Activated CD8-positive, alpha-beta memory T cell treated with anti-CD3 and anti-CD28 coated beads, Interleukin-2, amount 50 U/mL, for 1 hour (primary cell): ENCODE data around the gene PDE6B.
"Not testable (repeated sequence)": the region's sequence is repeated elsewhere in the genome, so short reads cannot be mapped to it uniquely, and the experiment has no call there.

Source experiments
- DNase-seq: peaks from one replicate; pipeline ENCODE4 v3.0.0-alpha.2; 2020; ENCODE audit errors: extremely low read depth

PDE6B gene

GRCh38 chr4:622071-622995 is 3.0 kb upstream of the PDE6B start:
- DNase-seq: no peak

- no peak for DNase-seq
Observed at GRCh38 chr4:622996-623913, 2.1 kb upstream of the PDE6B start.

DNA sequence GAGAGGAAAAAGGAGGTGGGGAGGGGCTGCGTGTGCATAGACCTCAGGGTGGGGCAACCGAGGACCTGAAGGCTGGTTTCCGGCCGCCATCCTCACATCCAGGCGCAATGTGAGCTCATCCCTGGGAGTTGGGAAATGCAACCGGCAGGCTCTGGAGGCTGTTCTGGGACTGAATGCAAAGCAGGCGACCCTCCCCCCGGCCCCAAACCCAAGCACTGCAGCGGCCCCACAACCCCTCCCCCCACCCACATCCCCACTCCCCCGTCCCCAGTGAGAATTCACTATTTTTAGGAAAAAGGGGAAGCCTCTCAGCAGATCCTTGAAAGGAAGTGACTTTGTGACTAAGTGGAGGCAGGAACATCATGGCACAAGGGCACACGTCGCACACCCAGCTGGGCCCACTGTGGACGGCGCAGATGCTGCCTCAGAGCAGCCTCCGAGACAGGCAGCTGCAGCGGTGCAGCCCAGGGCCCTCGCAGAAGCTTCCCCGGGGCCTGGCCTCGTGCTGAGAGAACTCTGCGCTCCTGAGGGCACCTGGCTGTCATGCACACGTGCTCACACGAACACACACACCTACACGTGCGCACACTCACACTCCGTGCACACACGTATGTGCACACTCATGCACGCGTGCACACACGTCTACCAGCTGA is 1.3 kb upstream of the PDE6B start:
- no peak for DNase-seq

DNA sequence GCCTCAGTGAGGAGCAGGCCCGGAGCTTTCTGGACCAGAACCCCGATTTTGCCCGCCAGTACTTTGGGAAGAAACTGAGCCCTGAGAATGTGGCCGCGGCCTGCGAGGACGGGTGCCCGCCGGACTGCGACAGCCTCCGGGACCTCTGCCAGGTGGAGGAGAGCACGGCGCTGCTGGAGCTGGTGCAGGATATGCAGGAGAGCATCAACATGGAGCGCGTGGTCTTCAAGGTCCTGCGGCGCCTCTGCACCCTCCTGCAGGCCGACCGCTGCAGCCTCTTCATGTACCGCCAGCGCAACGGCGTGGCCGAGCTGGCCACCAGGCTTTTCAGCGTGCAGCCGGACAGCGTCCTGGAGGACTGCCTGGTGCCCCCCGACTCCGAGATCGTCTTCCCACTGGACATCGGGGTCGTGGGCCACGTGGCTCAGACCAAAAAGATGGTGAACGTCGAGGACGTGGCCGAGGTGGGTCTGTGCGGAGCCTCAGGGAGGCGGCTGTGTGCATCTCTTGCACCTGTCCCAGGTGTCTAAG is 323 bp downstream of the PDE6B start:
- no peak for DNase-seq

GRCh38 chr4:626201-627091 is 1.1 kb downstream of the PDE6B start:
- no peak for DNase-seq

GRCh38 chr4:627347-628125 is 2.2 kb downstream of the PDE6B start:
- DNase-seq: no peak

- DNase-seq: no peak
Observed at GRCh38 chr4:628311-628741, 3.0 kb downstream of the PDE6B start.

- no peak for DNase-seq
Observed at GRCh38 chr4:628821-629635, 3.7 kb downstream of the PDE6B start.

- no peak for DNase-seq
Observed at GRCh38 chr4:629636-629914, 4.2 kb downstream of the PDE6B start.

GRCh38 chr4:629915-630641 is 4.7 kb downstream of the PDE6B start:
- DNase-seq: no peak

DNA sequence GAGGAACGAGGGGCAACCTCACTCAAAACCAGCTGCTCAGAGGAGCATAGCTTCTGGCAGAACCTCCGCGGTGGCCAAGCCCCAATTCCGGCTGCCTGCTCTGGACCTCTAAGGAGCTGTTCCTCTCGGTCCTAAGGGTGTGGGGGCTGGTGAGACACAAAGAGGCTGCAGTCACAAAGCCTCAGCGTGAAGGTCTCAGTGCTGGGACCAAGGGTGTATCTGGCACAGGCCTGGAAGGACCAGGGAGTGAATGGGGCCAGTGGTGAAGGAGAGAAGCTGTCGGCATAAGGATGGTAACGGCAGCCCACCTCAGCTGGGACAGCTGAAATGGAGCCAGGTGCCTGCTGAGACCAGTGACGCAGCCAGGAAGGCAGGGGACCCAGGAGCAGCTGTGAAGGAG is 5.3 kb downstream of the PDE6B start:
- DNase-seq: no peak

DNA sequence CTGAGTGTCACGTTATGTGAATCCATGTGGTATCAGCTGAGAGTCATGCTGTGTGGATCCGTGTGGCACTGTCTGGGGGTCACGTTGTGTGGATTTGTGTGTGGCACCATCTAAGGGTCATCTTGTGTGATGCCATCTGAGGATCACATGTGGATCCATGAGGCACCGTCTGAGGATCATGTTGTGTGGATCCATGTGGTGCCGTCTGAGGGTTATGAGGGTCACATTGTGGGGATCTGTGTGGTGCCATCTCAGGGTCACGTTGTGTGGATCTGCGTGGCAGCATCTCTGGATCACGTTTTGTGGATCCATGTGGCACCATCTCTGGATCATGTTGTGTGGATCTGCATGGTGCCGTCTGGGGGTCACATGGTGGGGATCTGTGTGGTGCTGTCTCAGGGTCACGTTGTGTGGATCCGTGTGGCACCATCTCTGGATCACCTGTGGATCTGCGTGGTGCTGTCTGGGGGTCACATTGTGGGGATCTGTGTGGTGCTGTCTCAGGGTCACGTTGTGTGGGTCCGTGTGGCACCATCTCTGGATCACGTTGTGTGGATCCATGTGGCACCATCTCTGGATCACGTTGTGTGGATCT is 6.9 kb downstream of the PDE6B start:
- DNase-seq: no peak

- no peak for DNase-seq
Observed at GRCh38 chr4:632926-633325, 7.6 kb downstream of the PDE6B start.

DNA sequence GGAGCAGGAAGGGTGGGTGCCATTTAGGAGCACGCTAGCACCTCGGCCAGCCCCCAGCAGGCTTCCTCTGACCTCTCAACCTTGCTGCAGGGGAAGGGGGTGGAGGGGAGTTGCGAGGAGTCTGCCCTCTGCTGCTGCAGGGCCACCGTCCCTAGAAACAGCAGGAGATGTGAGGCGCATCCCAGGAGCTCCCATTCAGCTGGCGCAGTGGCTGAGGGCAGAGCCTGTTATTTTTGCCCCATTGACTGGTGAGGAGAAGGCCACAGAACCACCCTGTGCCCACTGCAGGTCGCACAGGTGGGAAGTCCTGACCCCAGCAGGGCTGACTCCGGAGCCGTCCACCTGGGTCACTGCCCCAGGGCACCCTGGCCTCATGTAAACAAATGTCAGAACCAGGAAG is 8.0 kb downstream of the PDE6B start:
- DNase-seq: no peak

- DNase-seq: no peak
Observed at GRCh38 chr4:633976-634598, 8.7 kb downstream of the PDE6B start.

DNA sequence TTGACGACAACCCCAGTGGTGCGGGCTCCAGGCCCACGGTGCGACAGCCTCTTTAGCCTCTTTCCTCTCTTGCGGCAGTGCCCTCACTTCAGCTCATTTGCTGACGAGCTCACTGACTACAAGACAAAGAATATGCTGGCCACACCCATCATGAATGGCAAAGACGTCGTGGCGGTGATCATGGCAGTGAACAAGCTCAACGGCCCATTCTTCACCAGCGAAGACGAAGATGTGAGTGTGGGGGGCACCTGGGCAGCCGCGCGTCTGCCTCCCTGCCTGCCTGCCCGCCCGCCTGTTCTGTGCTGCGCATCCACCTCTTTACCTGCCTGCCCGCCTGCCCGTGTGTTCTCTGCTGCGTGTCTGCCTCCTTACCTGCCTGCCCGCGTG is 9.2 kb downstream of the PDE6B start:
- DNase-seq: no peak

GRCh38 chr4:635066-635835 is 9.9 kb downstream of the PDE6B start:
- DNase-seq: not testable (repeated sequence)
